K562 treated with DMSO at 1 percent for 48 hours (cell line): Measurements from ENCODE around the gene PRG3. TPM values are rescaled to one million over a fixed set of nuclear protein-coding genes. Genes with fewer than 3 reads are reported as not detected.

ENCODE experiments used
- total RNA-seq: library from RNA; unstranded; fragments of 300-600 nt; gene quantifications from 2 replicates; pipeline ENCODE4 v1.2.3, GENCODE V29; 2022; ENCODE audit warnings: low replicate concordance; ENCODE audit errors: extremely low read depth

PRG3 gene
- total RNA-seq = not detected in 2 replicates

GRCh38 chr11:57380975-57381374, at the start of gene PRG3:
PRG3 (minus strand) TSS chr11:57381150; CDS start chr11:57380708, 442 bp downstream.

GRCh38 chr11:57426929-57427726, 46.2 kb upstream of the PRG3 start, which contains the start of gene SLC43A3:
SLC43A3 (minus strand) TSS chr11:57427121; CDS start chr11:57426172, 949 bp downstream.

GRCh38 chr11:57390535-57390934, 9.6 kb upstream of the PRG3 start, which contains the start of gene PRG2:
PRG2 (minus strand) TSS chr11:57390650; CDS start chr11:57389944, 706 bp downstream.

GRCh38 chr11:57338142-57338541, 42.8 kb downstream of the PRG3 start, which contains the start of gene P2RX3:
P2RX3 (plus strand) TSS chr11:57338352; CDS start chr11:57338551, 199 bp downstream.

GRCh38 chr11:57335343-57336110, 45.4 kb downstream of the PRG3 start, which contains the start of gene SSRP1:
SSRP1 (minus strand) TSS chr11:57335892; CDS start chr11:57335121, 771 bp downstream.

Other genes starting within 250 kb of the PRG3 start
- not detected in 2 replicates for gene LRRC55, start 199.2 kb downstream of the PRG3 start, total RNA-seq
- not detected in 2 replicates for gene APLNR, start 143.9 kb downstream of the PRG3 start, total RNA-seq
- gene TNKS1BP1, start 56.2 kb downstream of the PRG3 start, total RNA-seq = not detected in 2 replicates
- gene SSRP1, start 45.3 kb downstream of the PRG3 start, total RNA-seq = not detected in 2 replicates
- gene P2RX3, start 42.8 kb downstream of the PRG3 start, total RNA-seq = not detected in 2 replicates
- not detected in 2 replicates for gene PRG2, start 9.5 kb upstream of the PRG3 start, total RNA-seq
- gene SLC43A3, start 46.0 kb upstream of the PRG3 start, total RNA-seq = not detected in 2 replicates
- not detected in 2 replicates for gene RTN4RL2, start 79.4 kb upstream of the PRG3 start, total RNA-seq
- not detected in 2 replicates for gene SLC43A1, start 134.6 kb upstream of the PRG3 start, total RNA-seq
- not detected in 2 replicates for gene TIMM10, start 149.6 kb upstream of the PRG3 start, total RNA-seq
- gene SMTNL1, start 156.4 kb upstream of the PRG3 start, total RNA-seq = not detected in 2 replicates
- not detected in 2 replicates for gene UBE2L6, start 186.5 kb upstream of the PRG3 start, total RNA-seq
- gene SERPING1, start 216.5 kb upstream of the PRG3 start, total RNA-seq = not detected in 2 replicates